Subcutaneous abdominal adipose tissue (tissue), 5 donors: ENCODE data around the gene GFI1.
A peak's percentile ranks its signal among the peaks of the same experiment; 100 is the strongest.

ENCODE experiments used
- H3K27ac ChIP-seq: one replicate; pipeline ENCODE4 v1.7.0; 2013; ENCODE audit warnings: low read depth, mild to moderate bottlenecking, inconsistent platforms, low read length, moderate library complexity
- H3K27me3 ChIP-seq, 5 donors: one replicate each; pipeline ENCODE4 v1.7.0; 2013; ENCODE audit warnings: low read length in 5 of 5, inconsistent platforms in 1 of 5; ENCODE audit not compliant: control insufficient read depth in 5 of 5, insufficient read depth in 4 of 5
- H3K36me3 ChIP-seq, 5 donors: one replicate each; pipeline ENCODE4 v1.7.0; 2013; ENCODE audit warnings: low read length in 5 of 5; ENCODE audit not compliant: control insufficient read depth in 5 of 5, insufficient read depth in 5 of 5
- H3K4me1 ChIP-seq, 5 donors: one replicate each; pipeline ENCODE4 v1.7.0; 2013; ENCODE audit warnings: low read length in 5 of 5, mild to moderate bottlenecking in 3 of 5, moderate library complexity in 1 of 5; ENCODE audit not compliant: control insufficient read depth in 5 of 5, insufficient read depth in 5 of 5
- H3K4me3 ChIP-seq, 5 donors: one replicate each; pipeline ENCODE4 v1.7.0; 2013; ENCODE audit warnings: low read length in 5 of 5, low read depth in 1 of 5
- H3K9ac ChIP-seq, 5 donors: one replicate each; pipeline ENCODE4 v1.7.0; 2013; ENCODE audit warnings: low read length in 5 of 5, mild to moderate bottlenecking in 4 of 5, moderate library complexity in 3 of 5
- H3K9me3 ChIP-seq, 5 donors: one replicate each; pipeline ENCODE4 v1.7.0; 2013; ENCODE audit warnings: low read length in 5 of 5; ENCODE audit not compliant: control insufficient read depth in 5 of 5
- donor health status: healthy.
- donor health status: healthy.
- donor health status: healthy.
- donor health status: healthy.
- donor health status: healthy.

Gene GFI1

DNA sequence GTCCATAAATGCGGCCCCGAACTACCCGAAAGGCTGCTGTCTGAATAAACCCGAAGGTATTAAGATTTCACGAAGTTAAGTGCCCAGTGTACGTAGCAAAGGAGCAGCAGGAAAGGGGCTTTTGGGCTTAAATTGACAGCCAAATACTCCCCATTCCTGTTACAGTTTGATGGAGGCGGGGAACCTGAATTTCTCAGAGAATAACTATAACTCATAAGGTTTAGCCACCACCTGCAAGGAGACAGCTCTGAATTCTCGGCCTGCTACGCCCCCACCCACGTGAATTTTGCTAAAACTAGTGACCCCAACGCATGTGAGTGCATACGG, 5.2 kb downstream of the GFI1 start:
- no peaks in the 10 kb centered on the region for H3K9me3 ChIP-seq
- H3K4me3 ChIP-seq, result peak overlapping the region in 4 of 5 donors; percentile 35 to 73 (median 54)
- H3K36me3 ChIP-seq, result no peaks in the 10 kb centered on the region
- H3K27me3 ChIP-seq, result peaks cover 33 to 59% (median 53%) of the 10 kb centered on the region in 5 donors
- H3K4me1 ChIP-seq, result peaks cover 2 to 61% (median 55%) of the 10 kb centered on the region in 5 donors
- H3K27ac ChIP-seq, result no peak overlapping the region
- H3K9ac ChIP-seq, result no peak overlapping the region

DNA sequence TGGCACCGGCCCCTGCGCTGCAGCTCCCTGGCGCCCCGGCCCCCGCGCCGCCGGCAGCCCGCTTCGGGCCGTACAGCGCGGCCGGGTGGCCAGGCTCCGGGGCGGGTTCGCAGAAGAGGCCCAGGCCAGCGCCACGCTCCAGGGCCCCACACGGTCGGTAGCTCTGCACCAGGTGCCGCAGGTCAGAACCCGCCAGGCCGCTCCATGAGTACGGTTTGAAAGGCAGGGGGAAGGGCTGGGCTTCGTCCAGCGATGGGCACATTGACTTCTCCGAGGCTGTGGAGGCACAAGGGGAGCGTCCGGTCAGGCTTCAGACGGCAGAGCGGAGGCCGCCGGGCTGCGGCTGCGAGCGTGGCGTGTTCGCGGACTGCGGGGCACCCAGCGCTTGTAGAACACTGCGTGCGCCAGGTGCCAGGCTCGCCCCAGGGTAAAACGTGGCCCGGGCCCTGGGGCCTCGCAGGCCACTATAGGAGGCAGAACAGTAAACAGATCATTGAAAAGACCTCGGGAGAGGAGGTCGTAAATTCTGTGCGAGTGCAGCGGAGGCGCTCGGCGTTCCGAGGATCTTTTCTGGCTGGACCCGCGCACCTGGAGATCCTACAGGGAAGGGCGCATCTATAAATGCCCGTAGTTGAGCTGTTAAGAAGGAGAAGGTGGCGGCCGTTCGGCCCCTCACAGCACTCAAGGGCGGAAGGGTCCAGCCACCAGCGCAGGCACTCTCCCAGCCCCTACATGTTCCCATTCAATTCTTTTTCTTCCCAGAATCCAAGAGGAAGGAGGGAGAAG, 5.7 kb downstream of the GFI1 start:
- H3K4me1 ChIP-seq, result peaks cover 2 to 62% (median 53%) of the 10 kb centered on the region in 5 donors
- peak overlapping the region in 4 of 5 donors; percentile 14 to 47 (median 40) for H3K4me3 ChIP-seq
- no peaks in the 10 kb centered on the region for H3K9me3 ChIP-seq
- peaks cover 33 to 58% (median 53%) of the 10 kb centered on the region in 5 donors for H3K27me3 ChIP-seq
- no peaks in the 10 kb centered on the region for H3K36me3 ChIP-seq
- no peak overlapping the region for H3K27ac ChIP-seq
- H3K9ac ChIP-seq, result no peak overlapping the region

GRCh38 chr1:92480200-92480812, 6.4 kb downstream of the GFI1 start:
- Histone ChIP-seq H3K27ac (no peak overlapping the region), H3K4me3 (peak overlapping the region in 1 of 5 donors; percentile 37), H3K4me1 (peaks cover 2 to 57% (median 46%) of the 10 kb centered on the region in 5 donors), H3K9ac (no peak overlapping the region), H3K27me3 (peaks cover 30 to 51% (median 51%) of the 10 kb centered on the region in 5 donors), H3K9me3 (no peaks in the 10 kb centered on the region), H3K36me3 (no peaks in the 10 kb centered on the region)

DNA sequence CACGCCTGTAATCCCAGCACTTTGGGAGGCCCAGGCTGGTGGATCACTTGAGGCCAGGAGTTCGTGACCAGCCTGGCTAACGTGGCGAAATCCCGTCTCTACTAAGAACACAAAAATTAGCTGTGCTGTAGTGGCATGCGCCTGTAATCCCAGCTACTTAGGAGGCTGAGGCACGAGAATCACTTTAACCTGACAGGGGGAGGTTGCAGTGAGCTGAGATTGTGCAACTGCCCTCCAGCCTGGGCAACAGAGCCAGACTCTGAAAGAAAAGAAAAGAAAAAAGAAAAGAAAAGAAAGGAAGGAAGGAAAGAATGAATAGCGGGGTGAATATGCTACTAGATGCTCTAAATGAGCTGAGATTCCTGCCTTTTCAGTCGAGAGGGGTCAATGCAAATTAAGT, 7.1 kb downstream of the GFI1 start:
- Histone ChIP-seq H3K4me3 (no peak overlapping the region), H3K27ac (no peak overlapping the region), H3K4me1 (peaks cover under 1 to 50% (median 39%) of the 10 kb centered on the region in 5 donors), H3K27me3 (peaks cover 23 to 44% (median 43%) of the 10 kb centered on the region in 5 donors), H3K9ac (no peak overlapping the region), H3K9me3 (no peaks in the 10 kb centered on the region), H3K36me3 (no peaks in the 10 kb centered on the region)

DNA sequence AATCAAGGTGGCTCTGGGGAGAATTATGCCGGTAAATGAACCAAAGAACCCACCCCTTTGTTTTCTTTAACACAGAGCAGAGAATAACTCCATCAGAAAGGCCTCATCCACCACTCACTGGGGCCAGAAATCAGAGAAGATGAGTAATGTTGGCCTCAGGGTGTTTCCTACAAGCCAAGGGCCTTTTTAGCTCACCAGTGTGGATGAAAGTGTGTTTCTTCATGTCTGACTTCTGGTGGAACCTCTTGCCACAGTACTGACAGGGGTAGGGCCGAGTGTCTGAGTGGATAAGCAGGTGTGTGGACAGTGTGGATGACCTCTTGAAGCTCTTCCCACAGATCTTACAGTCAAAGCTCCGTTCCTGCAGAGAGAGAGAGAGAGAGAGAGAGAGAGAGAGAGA, 8.3 kb downstream of the GFI1 start:
- Histone ChIP-seq H3K9ac (no peak overlapping the region), H3K36me3 (no peaks in the 10 kb centered on the region), H3K4me3 (no peak overlapping the region), H3K4me1 (peaks cover 0 to 38% (median 27%) of the 10 kb centered on the region in 5 donors), H3K27ac (no peak overlapping the region), H3K9me3 (no peaks in the 10 kb centered on the region), H3K27me3 (peaks cover 17 to 32% (median 31%) of the 10 kb centered on the region in 5 donors)

- Histone ChIP-seq H3K36me3 (no peaks in the 10 kb centered on the region), H3K27me3 (peaks cover 7 to 12% (median 9%) of the 10 kb centered on the region in 5 donors), H3K9ac (no peak overlapping the region), H3K4me1 (peaks cover 0 to 15% (median 4%) of the 10 kb centered on the region in 5 donors), H3K27ac (no peak overlapping the region), H3K4me3 (no peak overlapping the region), H3K9me3 (no peaks in the 10 kb centered on the region)
These were observed 10.6 kb downstream of the GFI1 start for GRCh38 chr1:92476071-92476631.

DNA sequence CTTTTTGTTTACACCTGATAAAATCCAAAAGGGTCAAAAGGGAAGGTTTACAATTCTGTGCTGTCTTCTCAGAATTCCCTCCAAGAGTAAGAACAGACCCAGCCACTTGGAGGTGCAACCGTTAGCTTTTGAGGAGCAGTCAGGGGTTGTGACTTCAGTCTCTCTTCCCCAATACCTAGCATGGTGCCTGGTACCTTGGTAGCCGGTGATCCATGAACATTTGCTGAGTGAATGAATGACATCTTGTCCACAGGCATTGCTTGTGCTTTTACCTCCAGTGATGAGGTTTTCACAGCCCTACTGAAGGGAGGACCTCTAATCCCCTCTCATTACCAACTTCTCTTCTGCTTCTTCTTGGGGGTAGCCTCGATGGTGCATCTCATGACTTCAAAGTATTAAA, 11.7 kb downstream of the GFI1 start:
- H3K27ac ChIP-seq, result no peak overlapping the region
- H3K9me3 ChIP-seq, result no peaks in the 10 kb centered on the region
- H3K9ac ChIP-seq, result no peak overlapping the region
- peaks cover 0 to 7% (median 0%) of the 10 kb centered on the region in 5 donors for H3K4me1 ChIP-seq
- no peaks in the 10 kb centered on the region for H3K36me3 ChIP-seq
- H3K4me3 ChIP-seq, result no peak overlapping the region
- peaks cover 0 to 3% (median 1%) of the 10 kb centered on the region in 5 donors for H3K27me3 ChIP-seq

DNA sequence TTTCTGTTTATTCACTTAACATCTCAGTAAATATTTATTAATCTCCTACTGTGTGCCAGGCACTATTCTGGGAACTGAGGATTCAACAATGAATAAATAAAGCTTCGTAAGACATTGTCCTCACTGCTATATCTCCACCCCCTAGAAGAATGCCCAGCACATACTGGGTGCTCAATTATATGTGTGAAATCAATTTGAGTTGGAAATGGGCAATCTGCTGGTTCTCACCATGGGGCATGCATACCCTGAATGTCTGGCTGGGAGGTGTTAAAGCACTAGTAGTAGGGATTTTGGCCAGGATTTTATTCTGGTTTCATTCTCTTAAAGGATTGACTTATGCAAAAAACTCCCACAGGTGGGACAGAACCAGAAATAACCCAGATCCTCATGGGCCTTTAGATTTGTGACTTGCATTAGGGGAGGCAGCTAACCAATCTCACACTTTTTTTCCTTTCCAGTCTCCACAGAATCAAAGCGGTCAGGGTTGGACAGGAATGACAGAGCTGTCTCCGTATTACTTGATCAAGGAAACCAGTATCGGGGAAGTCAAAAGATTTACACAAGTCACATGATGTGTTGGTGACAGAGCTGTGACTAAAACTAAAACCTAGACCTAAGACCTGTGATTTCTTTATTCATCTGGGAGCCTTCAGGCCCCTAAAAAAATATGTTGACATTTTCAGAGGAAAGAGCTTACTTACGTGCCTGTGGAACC, 12.8 kb downstream of the GFI1 start:
- Histone ChIP-seq H3K9ac (no peak overlapping the region), H3K4me1 (peaks cover 0 to 7% (median 0%) of the 10 kb centered on the region in 5 donors)

GRCh38 chr1:92470216-92470615, 16.5 kb downstream of the GFI1 start:
- Histone ChIP-seq H3K36me3 (no peaks in the 10 kb centered on the region), H3K27ac (no peak overlapping the region), H3K9ac (no peak overlapping the region), H3K27me3 (no peaks in the 10 kb centered on the region), H3K4me3 (no peak overlapping the region), H3K9me3 (no peaks in the 10 kb centered on the region), H3K4me1 (no peaks in the 10 kb centered on the region)

More for the DNA sequence above, 12.8 kb downstream of the GFI1 start:
- Histone ChIP-seq H3K4me3 (no peak overlapping the region), H3K27ac (no peak overlapping the region), H3K36me3 (no peaks in the 10 kb centered on the region), H3K9me3 (no peaks in the 10 kb centered on the region), H3K27me3 (no peaks in the 10 kb centered on the region)
